Measurements from ENCODE around the gene TIMM9.

- TF ChIP-seq EZH2 (IDR thresholded peaks at IDR 0.05; ENCODE audit: insufficient read depth, poor library complexity, severe bottlenecking) (no peak), EZH2phosphoT487 (IDR thresholded peaks at IDR 0.05; ENCODE audit: insufficient read depth, low read depth) (no peak)
These were observed 18.6 kb downstream of the TIMM9 start for GRCh38 chr14:58408681-58409215.
